ENCODE measurements around the gene SSTR1. TPM values are rescaled to one million over a fixed set of nuclear protein-coding genes. Genes with fewer than 3 reads are reported as not detected.

Gene SSTR1
- total and polyA plus RNA-seq, 2 donors (not counting 3 experiments of a cell fraction or from before 2014, with no cell fraction given) = 1.4 to 1.9 TPM

DNA sequence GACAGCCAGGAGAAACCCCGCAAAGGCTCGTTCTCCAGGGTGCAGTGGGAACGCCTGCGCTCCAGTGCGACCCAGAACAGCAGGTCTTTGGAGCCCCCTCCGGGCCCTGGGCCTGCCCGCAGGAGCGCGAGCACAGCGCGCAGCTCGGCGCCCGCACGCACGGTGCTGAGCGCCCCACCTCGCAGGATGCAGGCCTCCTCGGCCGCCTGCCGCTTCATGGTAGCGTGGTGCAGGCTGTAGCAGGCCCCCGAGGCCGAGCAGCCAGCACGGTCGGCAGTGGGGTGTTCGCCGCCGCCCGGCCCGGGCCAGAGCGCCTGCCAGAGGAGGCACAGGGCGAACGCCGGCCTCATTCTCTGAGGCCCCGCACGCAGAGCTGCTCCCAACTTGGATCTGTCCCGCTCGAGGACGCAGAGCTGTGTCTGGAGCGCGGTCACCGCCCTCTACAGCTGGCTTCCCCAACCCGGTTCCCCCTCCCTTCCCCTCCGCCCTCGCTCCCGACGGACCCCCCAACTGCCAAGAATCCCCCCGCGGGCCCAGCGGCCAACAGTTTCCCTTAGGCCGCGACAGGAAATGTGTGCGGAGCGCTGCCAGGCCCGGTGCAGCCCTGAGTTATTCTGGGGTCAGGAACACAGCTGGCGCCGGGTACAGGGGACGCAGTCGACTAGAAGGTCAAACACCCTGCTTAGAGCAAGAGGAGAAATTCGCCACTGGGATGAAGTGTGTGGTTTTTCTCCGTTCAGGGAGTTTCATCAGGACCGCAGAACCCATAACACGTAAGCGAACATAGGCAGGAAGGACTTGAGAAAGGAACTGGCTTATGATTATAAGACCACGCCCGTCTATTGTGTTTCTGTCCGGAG lies 48.2 kb downstream of the SSTR1 start, which contains the start of gene CLEC14A:
TSS of gene CLEC14A (minus strand) at position 421 of the 860 bp plus-strand sequence. CDS start at position 350, 71 bp downstream.
- BruUV-seq (replicated peaks) = no TSS peak

More for the DNA sequence above, 48.2 kb downstream of the SSTR1 start, which contains the start of gene CLEC14A:
- TF ChIP-seq FOS (IDR thresholded peaks at IDR 0.05; ENCODE audit: borderline replicate concordance, insufficient read depth, low read length) = peak; percentile 18
- TF ChIP-seq JUN (IDR thresholded peaks at IDR 0.05; ENCODE audit: borderline replicate concordance, insufficient read depth, insufficient read length, low read depth) = peak; percentile 46
- TF ChIP-seq GATA2 (IDR thresholded peaks at IDR 0.05; ENCODE audit: insufficient read depth, insufficient read length, low read depth, low read length) = peak; percentile 49
- TF ChIP-seq POLR2A (IDR thresholded peaks at IDR 0.05; ENCODE audit: low read depth, low read length) = peak; percentile 87
- TF ChIP-seq, protein P1, sequence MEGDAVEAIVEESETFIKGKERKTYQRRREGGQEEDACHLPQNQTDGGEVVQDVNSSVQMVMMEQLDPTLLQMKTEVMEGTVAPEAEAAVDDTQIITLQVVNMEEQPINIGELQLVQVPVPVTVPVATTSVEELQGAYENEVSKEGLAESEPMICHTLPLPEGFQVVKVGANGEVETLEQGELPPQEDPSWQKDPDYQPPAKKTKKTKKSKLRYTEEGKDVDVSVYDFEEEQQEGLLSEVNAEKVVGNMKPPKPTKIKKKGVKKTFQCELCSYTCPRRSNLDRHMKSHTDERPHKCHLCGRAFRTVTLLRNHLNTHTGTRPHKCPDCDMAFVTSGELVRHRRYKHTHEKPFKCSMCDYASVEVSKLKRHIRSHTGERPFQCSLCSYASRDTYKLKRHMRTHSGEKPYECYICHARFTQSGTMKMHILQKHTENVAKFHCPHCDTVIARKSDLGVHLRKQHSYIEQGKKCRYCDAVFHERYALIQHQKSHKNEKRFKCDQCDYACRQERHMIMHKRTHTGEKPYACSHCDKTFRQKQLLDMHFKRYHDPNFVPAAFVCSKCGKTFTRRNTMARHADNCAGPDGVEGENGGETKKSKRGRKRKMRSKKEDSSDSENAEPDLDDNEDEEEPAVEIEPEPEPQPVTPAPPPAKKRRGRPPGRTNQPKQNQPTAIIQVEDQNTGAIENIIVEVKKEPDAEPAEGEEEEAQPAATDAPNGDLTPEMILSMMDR (IDR thresholded peaks at IDR 0.05; ENCODE audit: extremely low read depth in 1 of 2, insufficient read depth in 1 of 2, low read depth in 1 of 2, low read length in 2 of 2) = no peak
- ChIA-PET CTCF (interaction anchor here (0.8 to 10.5 kb wide), 25 partner anchors 13 to 760 kb away, joined by 3 to 120 read pairs (median 6); partner anchors contain the start of gene SSTR1), POLR2A (interaction anchor here (0.6 to 2.5 kb wide), 14 partner anchors 27 to 1177 kb away, joined by 3 to 30 read pairs (median 10); partner anchors contain the start of gene FBXO33)
- Histone ChIP-seq H4K20me1 (replicated peaks; ENCODE audit: control insufficient read depth, extremely low read depth, insufficient read depth, low read length) (no peaks in the 10 kb centered on the region), H3K4me3 (replicated peaks in 1 of 3; ENCODE audit: insufficient read depth in 1 of 3, low read depth in 1 of 3, low read length in 3 of 3) (peak within 1 kb of the TSS; percentile 86 to 100 (median 99)), H3K4me2 (ENCODE audit: insufficient read depth, low read length) (peak within 1 kb of the TSS; percentile 99), H3K27ac (ENCODE audit: insufficient read depth, low read depth, low read length) (peak within 1 kb of the TSS; percentile 89), H3K9me3 (replicated peaks; ENCODE audit: control insufficient read depth, insufficient read depth, low read length) (no peaks in the 10 kb centered on the region), H3K27me3 (ENCODE audit: control insufficient read depth in 2 of 2, insufficient read depth in 2 of 2, low read length in 2 of 2) (no peaks in the 10 kb centered on the region), H3K9ac (replicated peaks; ENCODE audit: extremely low read depth, insufficient read depth, low read length) (peak within 1 kb of the TSS; percentile 99), H3K4me1 (ENCODE audit: control insufficient read depth, extremely low read depth, insufficient read depth, low read length) (peaks cover 20% of the 10 kb centered on the region), H3K9me1 (replicated peaks; ENCODE audit: control insufficient read depth, extremely low read depth, insufficient read depth, low read length) (no peaks in the 10 kb centered on the region), H3K36me3 (ENCODE audit: control insufficient read depth in 2 of 2, extremely low read depth in 1 of 2, insufficient read depth in 2 of 2, low read length in 2 of 2) (peaks cover 6 to 11% of the 10 kb centered on the region in 2 experiments), H3K79me2 (ENCODE audit: control insufficient read depth, insufficient read depth, low read length) (peaks cover 48% of the 10 kb centered on the region), H2AFZ (ENCODE audit: low read depth, low read length) (no peak within 1 kb of the TSS)
- intact Hi-C loops (cut with micrococcal nuclease) (loop anchor here (1.0 to 5.0 kb wide), 14 partner anchors 34 to 759 kb away; no protein-coding TSS in a partner anchor), dilution Hi-C loops (cut with MboI; ENCODE audit: extremely low pct_ligation_motif_present, low sequenced_read_pairs) (no loop called here)
- DNase-seq (ENCODE audit: low read depth, low spot score) (peak; percentile 100), FAIRE-seq (peak; percentile 92)
